GM23338 (cell line): ENCODE measurements around the gene FHOD1. TPM values are rescaled to one million over a fixed set of nuclear protein-coding genes. Genes with fewer than 3 reads are reported as not detected.

ENCODE experiments used
- ATAC-seq: fragments of 200-7000 bp; cut with Tn5 transposase; 3 replicates; pipeline ENCODE4 v1.9.1; 2020
- DNase-seq: peaks from one replicate; pipeline ENCODE4 v3.0.0-alpha.2; 2015; ENCODE audit warnings: low spot score
- H2AFZ ChIP-seq: fragments of 200-600 bp; sonication (generic); 2 replicates; pipeline ENCODE4 v1.8.0; 2016; ENCODE audit warnings: antibody characterized with exemption, mild to moderate bottlenecking, moderate library complexity
- H3F3A ChIP-seq: fragments of 200-600 bp; sonication (generic); replicated peaks from 2 replicates; pipeline ENCODE4 v1.8.0; 2017; ENCODE audit warnings: antibody characterized with exemption, mixed run types, low read depth
- H3K27ac ChIP-seq: fragments of 200-600 bp; sonication (generic); 2 replicates; pipeline ENCODE4 v1.6.1; 2016; ENCODE audit warnings: low read depth
- H3K27me3 ChIP-seq: fragments of 200-600 bp; sonication (generic); 2 replicates; pipeline ENCODE4 v1.8.0; 2016; ENCODE audit warnings: mild to moderate bottlenecking, mixed run types, moderate library complexity; ENCODE audit not compliant: insufficient read depth
- H3K36me3 ChIP-seq: fragments of 200-600 bp; sonication (generic); 2 replicates; pipeline ENCODE4 v1.8.0; 2016; ENCODE audit warnings: mild to moderate bottlenecking; ENCODE audit not compliant: insufficient read depth
- H3K4me1 ChIP-seq: fragments of 200-600 bp; sonication (generic); 2 replicates; pipeline ENCODE4 v1.8.0; 2016; ENCODE audit warnings: mild to moderate bottlenecking, moderate library complexity; ENCODE audit not compliant: insufficient read depth
- H3K4me2 ChIP-seq: fragments of 200-600 bp; sonication (generic); 2 replicates; pipeline ENCODE4 v1.7.1; 2017; ENCODE audit warnings: mixed run types
- H3K4me3 ChIP-seq: fragments of 200-600 bp; sonication (generic); 2 replicates; pipeline ENCODE4 v1.6.1; 2016; ENCODE audit warnings: mixed run types
- H3K79me2 ChIP-seq: fragments of 200-600 bp; sonication (generic); replicated peaks from 2 replicates; pipeline ENCODE4 v1.8.0; 2017; ENCODE audit warnings: mild to moderate bottlenecking; ENCODE audit not compliant: insufficient read depth
- H3K9me2 ChIP-seq: fragments of 200-600 bp; sonication (generic); 2 replicates; pipeline ENCODE4 v1.8.0; 2017; ENCODE audit not compliant: insufficient read depth
- H4K20me1 ChIP-seq: fragments of 200-600 bp; sonication (generic); replicated peaks from 2 replicates; pipeline ENCODE4 v1.8.0; 2017; ENCODE audit warnings: mild to moderate bottlenecking; ENCODE audit not compliant: insufficient read depth
- H3K27ac Mint-ChIP-seq: 2 replicates; pipeline ENCODE4 v1.8.0; 2020; ENCODE audit warnings: inconsistent platforms, mild to moderate bottlenecking, moderate library complexity, mixed read lengths
- H3K27me3 Mint-ChIP-seq: 3 replicates; pipeline ENCODE4 v1.8.0; 2022; ENCODE audit warnings: low read depth, mild to moderate bottlenecking, moderate library complexity, mixed read lengths, inconsistent platforms; ENCODE audit not compliant: insufficient read depth, poor library complexity
- H3K36me3 Mint-ChIP-seq: 3 replicates; pipeline ENCODE4 v1.8.0; 2021; ENCODE audit warnings: low read depth, mild to moderate bottlenecking, inconsistent platforms, moderate library complexity, mixed read lengths
- H3K4me1 Mint-ChIP-seq: 3 replicates; pipeline ENCODE4 v1.8.0; 2020; ENCODE audit warnings: mild to moderate bottlenecking, inconsistent platforms, mixed read lengths
- H3K4me3 Mint-ChIP-seq: 3 replicates; pipeline ENCODE4 v1.8.0; 2021; ENCODE audit warnings: moderate library complexity, mild to moderate bottlenecking, inconsistent platforms, mixed read lengths
- H3K9me3 Mint-ChIP-seq: 3 replicates; pipeline ENCODE4 v1.8.0; 2020; ENCODE audit warnings: moderate library complexity, mild to moderate bottlenecking, inconsistent platforms, mixed read lengths
- CREB1 ChIP-seq: fragments of 250-450 bp; sonication (Bioruptor Pico); IDR thresholded peaks from 2 replicates; pipeline ENCODE4 v1.5.0; 2020; ENCODE audit warnings: low read depth, mild to moderate bottlenecking, moderate library complexity
- CTCF ChIP-seq, 2 experiments: fragments of 200-600 bp in 1 of 2; sonication (generic) in 1 of 2; conservative IDR thresholded peaks; 2 replicates each; pipeline versions ENCODE4 v1.5.1 to v1.6.1; 2016 to 2017; ENCODE audit warnings: antibody characterized with exemption in 2 of 2, low read depth in 2 of 2, mild to moderate bottlenecking in 2 of 2, moderate library complexity in 1 of 2
- ETS1 ChIP-seq: IDR thresholded peaks from 2 replicates; pipeline ENCODE4 v1.6.1; 2016; ENCODE audit warnings: antibody characterized with exemption
- EZH2 ChIP-seq: fragments of 200-600 bp; sonication (generic); IDR thresholded peaks from one replicate; pipeline ENCODE4 v1.8.0; 2017; ENCODE audit warnings: antibody characterized with exemption, mild to moderate bottlenecking, low read depth; ENCODE audit not compliant: unreplicated experiment
- EZH2phosphoT487 ChIP-seq: fragments of 200-600 bp; sonication (generic); IDR thresholded peaks from one replicate; pipeline ENCODE4 v1.8.1; 2018; ENCODE audit warnings: antibody characterized with exemption; ENCODE audit not compliant: unreplicated experiment
- JUNB ChIP-seq: IDR thresholded peaks from one replicate; pipeline ENCODE4 v1.6.1; 2016; ENCODE audit warnings: antibody characterized with exemption; ENCODE audit not compliant: unreplicated experiment
- NANOG ChIP-seq: IDR thresholded peaks from 2 replicates; pipeline ENCODE4 v1.6.1; 2016; ENCODE audit warnings: antibody characterized with exemption, borderline replicate concordance
- POLR2AphosphoS5 ChIP-seq: IDR thresholded peaks from 2 replicates; pipeline ENCODE4 v1.6.1; 2016; ENCODE audit warnings: antibody characterized with exemption, low read depth
- REST ChIP-seq: IDR thresholded peaks from one replicate; pipeline ENCODE4 v1.6.1; 2018; ENCODE audit warnings: antibody characterized with exemption; ENCODE audit not compliant: unreplicated experiment
- STAT1 ChIP-seq: IDR thresholded peaks from one replicate; pipeline ENCODE4 v1.6.1; 2016; ENCODE audit warnings: antibody characterized with exemption; ENCODE audit not compliant: unreplicated experiment
- ZNF114 ChIP-seq: fragments of 250-450 bp; sonication (Bioruptor Pico); IDR thresholded peaks from 2 replicates; pipeline ENCODE4 v1.5.0; 2020; ENCODE audit warnings: mild to moderate bottlenecking, moderate library complexity
- ZNF331 ChIP-seq: fragments of 250-450 bp; sonication (Bioruptor Pico); IDR thresholded peaks from 2 replicates; pipeline ENCODE4 v1.5.0; 2020; ENCODE audit warnings: low read depth, mild to moderate bottlenecking, moderate library complexity
- ZNF462 ChIP-seq: fragments of 250-450 bp; sonication (Bioruptor Pico); IDR thresholded peaks from 2 replicates; pipeline ENCODE4 v1.5.0; 2020; ENCODE audit warnings: mild to moderate bottlenecking, moderate library complexity
- polyA plus RNA-seq: library from polyadenylated mRNA; unstranded; fragments of >200 nt; fragmentation: Nextera tagmentation; extraction: Ambion mirVana; gene quantifications from 2 replicates; pipeline ENCODE4 v1.2.1, GENCODE V29; 2016
- total RNA-seq: library from RNA; depleted of rRNA; stranded (reverse); fragments of >200 nt; shearing (Covaris generic); gene quantifications from 2 replicates; pipeline ENCODE4 v1.2.3, GENCODE V29; 2014

FHOD1 gene
- total and polyA plus RNA-seq, 2 experiments from 2014 or later: 26.2 to 52.7 TPM

GRCh38 chr16:67188323-67188722 lies 59.0 kb downstream of the FHOD1 start:
- Histone ChIP-seq H3K27me3 (peaks cover 28% of the 10 kb centered on the region), H3K4me3 (no peak overlapping the region), H3K27ac (no peak overlapping the region), H3K79me2 (peaks cover 12% of the 10 kb centered on the region), H3K4me2 (no peak overlapping the region), H3K36me3 (no peaks in the 10 kb centered on the region), H4K20me1 (peaks cover 6% of the 10 kb centered on the region), H3K4me1 (peaks cover 18% of the 10 kb centered on the region; the same call in 1 of the 2 replicates), H2AFZ (no peak overlapping the region), H3K9me2 (no peaks in the 10 kb centered on the region), H3F3A (0 out of 2 replicates have a peak, but pooled peaks cover 6% of the 10 kb centered on the region)
- ATAC-seq (no peak), DNase-seq (no peak)
- Mint-ChIP-seq H3K27ac (no peak overlapping the region), H3K9me3 (no peaks in the 10 kb centered on the region; the same call in 2 of the 3 replicates), H3K4me1 (peaks cover 28% of the 10 kb centered on the region), H3K36me3 (peaks cover 5% of the 10 kb centered on the region; the same call in 2 of the 3 replicates), H3K27me3 (peaks cover 32% of the 10 kb centered on the region), H3K4me3 (no peak overlapping the region)
- TF ChIP-seq ZNF114 (CRISPR knock-in tag) (no peak), CREB1 (CRISPR knock-in tag) (no peak), JUNB (no peak), ZNF462 (no peak), POLR2AphosphoS5 (no peak), STAT1 (no peak), EZH2phosphoT487 (no peak), NANOG (no peak), EZH2 (no peak), ZNF331 (CRISPR knock-in tag) (no peak), ETS1 (no peak), REST (no peak), CTCF (conservative IDR thresholded peaks at IDR 0.05; ENCODE audit: low read depth in 2 of 2) (no peak)
